Nephron progenitor cell (in vitro differentiated cells): ENCODE data around the gene HCN2.

ENCODE experiments used
- DNase-seq: peaks from one replicate; pipeline ENCODE4 v3.0.0; 2021
- H3K27ac Mint-ChIP-seq: 2 replicates; pipeline ENCODE4 v1.8.0; 2021; ENCODE audit warnings: mild to moderate bottlenecking, moderate library complexity, mixed read lengths
- H3K27me3 Mint-ChIP-seq: 2 replicates; pipeline ENCODE4 v1.8.0; 2021; ENCODE audit warnings: mild to moderate bottlenecking, low read depth, mixed read lengths; ENCODE audit not compliant: poor library complexity
- H3K36me3 Mint-ChIP-seq: 2 replicates; pipeline ENCODE4 v1.8.0; 2021; ENCODE audit warnings: low read depth, mixed read lengths
- H3K4me1 Mint-ChIP-seq: 2 replicates; pipeline ENCODE4 v1.8.0; 2021; ENCODE audit warnings: mixed read lengths
- H3K4me3 Mint-ChIP-seq: 2 replicates; pipeline ENCODE4 v1.8.0; 2021; ENCODE audit warnings: mild to moderate bottlenecking, moderate library complexity, mixed read lengths
- H3K9me3 Mint-ChIP-seq: 2 replicates; pipeline ENCODE4 v1.8.0; 2021; ENCODE audit warnings: mild to moderate bottlenecking, moderate library complexity, mixed read lengths
- TF ChIP-seq, protein P1 (sequence below): fragments of 200-600 bp; sonication (generic); IDR thresholded peaks from 2 replicates; pipeline ENCODE4 v1.5.0; 2021; ENCODE audit warnings: antibody characterized with exemption

HCN2 gene

DNA sequence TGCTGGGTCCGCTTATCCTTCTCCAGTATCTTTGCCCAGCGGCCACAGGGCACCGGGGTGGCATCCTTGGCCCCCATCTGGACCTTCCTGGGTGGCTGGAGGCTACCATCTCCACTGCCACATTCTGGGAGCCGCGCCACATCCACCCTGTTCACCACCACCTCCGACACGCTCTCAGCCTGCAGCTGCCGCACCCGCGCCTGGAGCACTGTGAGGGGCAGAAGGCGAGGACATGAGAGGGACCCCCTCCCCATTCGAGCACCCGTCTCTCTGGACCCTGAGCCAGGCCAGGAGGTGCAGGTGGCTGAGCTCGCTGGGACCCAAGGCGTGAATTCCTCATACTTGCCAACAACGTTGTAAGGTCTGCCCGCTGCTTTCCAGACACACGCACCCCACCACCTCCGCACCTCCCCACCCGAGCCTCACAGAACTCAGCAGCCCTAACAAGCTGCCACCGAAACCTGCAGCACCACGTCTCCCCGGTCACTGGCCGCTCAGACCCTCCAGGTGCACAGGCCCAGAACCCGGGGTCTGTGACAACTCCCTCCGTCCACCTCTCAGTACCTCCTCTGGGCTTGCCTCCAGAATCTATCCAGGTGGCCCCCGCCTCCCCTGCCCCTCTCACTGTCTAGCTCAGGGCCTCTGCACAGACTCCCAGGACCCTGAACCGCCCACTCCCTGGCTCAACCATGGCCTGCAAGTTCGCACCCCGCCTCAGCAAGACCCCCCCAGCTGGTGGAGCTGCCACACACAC, 40.5 kb downstream of the HCN2 start:
- peak overlapping the region; percentile 64 for H3K27ac Mint-ChIP-seq
- TF ChIP-seq, protein P1, sequence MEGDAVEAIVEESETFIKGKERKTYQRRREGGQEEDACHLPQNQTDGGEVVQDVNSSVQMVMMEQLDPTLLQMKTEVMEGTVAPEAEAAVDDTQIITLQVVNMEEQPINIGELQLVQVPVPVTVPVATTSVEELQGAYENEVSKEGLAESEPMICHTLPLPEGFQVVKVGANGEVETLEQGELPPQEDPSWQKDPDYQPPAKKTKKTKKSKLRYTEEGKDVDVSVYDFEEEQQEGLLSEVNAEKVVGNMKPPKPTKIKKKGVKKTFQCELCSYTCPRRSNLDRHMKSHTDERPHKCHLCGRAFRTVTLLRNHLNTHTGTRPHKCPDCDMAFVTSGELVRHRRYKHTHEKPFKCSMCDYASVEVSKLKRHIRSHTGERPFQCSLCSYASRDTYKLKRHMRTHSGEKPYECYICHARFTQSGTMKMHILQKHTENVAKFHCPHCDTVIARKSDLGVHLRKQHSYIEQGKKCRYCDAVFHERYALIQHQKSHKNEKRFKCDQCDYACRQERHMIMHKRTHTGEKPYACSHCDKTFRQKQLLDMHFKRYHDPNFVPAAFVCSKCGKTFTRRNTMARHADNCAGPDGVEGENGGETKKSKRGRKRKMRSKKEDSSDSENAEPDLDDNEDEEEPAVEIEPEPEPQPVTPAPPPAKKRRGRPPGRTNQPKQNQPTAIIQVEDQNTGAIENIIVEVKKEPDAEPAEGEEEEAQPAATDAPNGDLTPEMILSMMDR, result no peak
- no peak for DNase-seq
- no peaks in the 10 kb centered on the region for H3K27me3 Mint-ChIP-seq
- H3K36me3 Mint-ChIP-seq, result peaks cover 35% of the 10 kb centered on the region
- no peak overlapping the region for H3K4me3 Mint-ChIP-seq
- peaks cover 42% of the 10 kb centered on the region for H3K4me1 Mint-ChIP-seq
- H3K9me3 Mint-ChIP-seq, result no peaks in the 10 kb centered on the region

DNA sequence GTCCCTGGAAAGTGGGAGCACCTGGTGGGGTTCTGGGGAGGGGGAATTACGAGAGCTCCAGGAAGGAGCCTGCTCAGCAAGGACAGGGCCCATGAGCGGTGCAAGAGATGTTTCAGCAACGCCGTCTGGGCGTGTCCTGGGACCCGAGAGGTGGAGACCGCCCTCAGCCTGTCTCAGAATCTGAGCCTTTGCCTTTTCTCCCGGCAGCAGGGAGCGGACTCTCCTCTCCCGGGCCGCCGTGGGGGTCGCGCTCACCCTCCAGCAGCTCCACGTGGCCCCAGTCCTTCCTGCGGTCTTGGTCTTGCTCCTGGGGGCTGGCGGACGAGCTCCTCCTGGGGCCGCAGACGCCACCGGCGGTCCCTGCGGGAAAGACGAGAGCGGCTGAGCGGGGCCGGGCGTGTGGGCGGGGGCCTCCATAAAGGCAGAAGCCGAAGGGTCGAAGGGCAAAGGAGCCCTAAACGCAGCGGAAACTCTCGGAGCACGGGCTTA, 42.9 kb downstream of the HCN2 start:
- DNase-seq, result peak; percentile 73
- Mint-ChIP-seq H3K27ac (peak overlapping the region; percentile 99), H3K4me1 (peaks cover 50% of the 10 kb centered on the region), H3K4me3 (peak overlapping the region; percentile 93), H3K27me3 (peaks cover 10% of the 10 kb centered on the region), H3K36me3 (peaks cover 27% of the 10 kb centered on the region), H3K9me3 (peaks cover 4% of the 10 kb centered on the region)
- TF ChIP-seq, protein P1, result no peak

DNA sequence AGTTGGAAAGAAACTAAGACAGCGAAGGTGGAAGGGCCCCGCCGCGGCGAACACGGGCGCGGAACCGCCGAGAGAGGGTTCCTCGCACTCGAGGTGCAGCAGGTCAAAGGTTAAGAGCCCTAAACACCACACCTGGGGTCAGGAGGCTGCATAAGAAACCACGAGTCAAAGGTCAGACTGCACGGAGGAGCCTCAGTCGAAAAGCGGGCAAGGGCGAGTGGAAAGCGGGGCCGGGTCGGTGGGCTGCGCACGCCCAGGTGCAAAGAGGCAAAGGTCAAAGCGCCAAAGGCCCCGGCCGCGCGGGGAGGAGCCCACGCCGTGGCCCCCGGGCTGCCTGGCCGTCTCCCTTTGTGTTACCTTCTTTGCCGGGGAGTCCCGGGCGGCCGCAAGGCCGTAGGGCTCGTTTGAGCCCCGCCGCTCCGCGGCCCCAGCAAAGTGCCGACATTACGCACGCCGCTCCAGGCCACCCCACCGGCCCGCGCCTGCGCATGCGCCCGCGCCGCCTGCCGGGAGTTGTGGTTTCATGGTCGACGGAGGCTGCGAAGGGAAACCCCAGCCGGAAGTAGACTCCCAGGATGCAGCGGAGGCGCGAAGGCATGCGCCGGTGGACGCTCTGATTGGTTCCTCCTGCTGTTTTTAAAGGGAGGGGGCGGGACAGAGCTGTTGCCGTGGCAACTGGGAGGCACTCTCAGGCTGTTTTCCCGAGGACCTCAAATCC, 43.5 kb downstream of the HCN2 start, which contains the start of gene POLRMT:
POLRMT (minus strand) TSS at position 470 of the 718 bp plus-strand sequence; CDS start at position 445, 25 bp downstream.
- H3K27ac Mint-ChIP-seq, result peak within 1 kb of the TSS; percentile 99
- H3K36me3 Mint-ChIP-seq, result peaks cover 24% of the 10 kb centered on the region
- peak; percentile 96 for DNase-seq
- H3K4me3 Mint-ChIP-seq, result peak within 1 kb of the TSS; percentile 93
- peaks cover 16% of the 10 kb centered on the region for H3K27me3 Mint-ChIP-seq
- peaks cover 51% of the 10 kb centered on the region for H3K4me1 Mint-ChIP-seq
- TF ChIP-seq, protein P1, result no peak
- H3K9me3 Mint-ChIP-seq, result peaks cover 4% of the 10 kb centered on the region

DNA sequence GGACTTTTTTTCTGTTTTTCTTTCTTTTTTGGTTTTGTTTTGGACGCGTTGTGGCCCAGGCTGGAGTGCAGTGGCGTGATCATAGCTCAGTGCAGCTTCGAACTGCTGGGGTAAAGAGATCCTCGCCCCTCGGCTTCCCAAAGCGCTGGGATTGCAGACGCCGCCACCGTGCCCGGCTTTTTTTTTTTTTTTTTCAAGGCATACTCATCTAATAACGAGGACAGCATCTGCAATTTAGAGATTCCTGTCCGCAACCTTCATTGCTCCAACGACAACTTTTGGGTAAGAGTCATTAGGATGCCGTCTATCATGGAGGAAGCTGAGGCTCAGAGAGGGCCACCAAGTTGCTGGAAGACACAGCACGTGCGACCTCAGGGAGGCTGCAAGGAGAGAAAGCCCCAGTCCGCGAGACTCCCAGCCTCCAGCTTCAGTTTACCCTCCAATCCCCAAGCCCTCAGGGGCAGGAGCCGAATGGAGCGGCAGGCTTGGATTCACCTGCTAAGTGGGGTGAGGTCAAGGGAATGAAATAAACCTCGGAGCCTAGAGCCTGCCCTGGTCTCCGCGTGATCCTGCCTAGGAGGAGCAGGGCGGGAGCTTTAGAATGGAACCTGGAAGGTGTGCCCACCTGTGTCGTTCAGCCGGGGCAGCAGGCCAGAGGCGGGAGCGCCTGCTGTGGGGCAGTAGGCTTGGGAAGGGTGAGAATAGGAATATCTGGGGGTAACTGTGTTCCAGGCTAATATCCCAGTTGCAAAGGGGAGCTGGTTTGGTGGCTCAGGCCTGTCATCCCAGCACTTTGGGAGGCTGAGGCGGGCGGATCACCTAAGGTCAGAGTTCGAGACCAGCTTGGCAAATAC, 44.3 kb downstream of the HCN2 start:
- Mint-ChIP-seq H3K36me3 (peaks cover 16% of the 10 kb centered on the region), H3K4me1 (peaks cover 43% of the 10 kb centered on the region), H3K27ac (peak overlapping the region; percentile 49), H3K27me3 (peaks cover 24% of the 10 kb centered on the region), H3K9me3 (peaks cover 4% of the 10 kb centered on the region), H3K4me3 (peak overlapping the region; percentile 93)
- DNase-seq, result no peak
- TF ChIP-seq, protein P1, result no peak

DNA sequence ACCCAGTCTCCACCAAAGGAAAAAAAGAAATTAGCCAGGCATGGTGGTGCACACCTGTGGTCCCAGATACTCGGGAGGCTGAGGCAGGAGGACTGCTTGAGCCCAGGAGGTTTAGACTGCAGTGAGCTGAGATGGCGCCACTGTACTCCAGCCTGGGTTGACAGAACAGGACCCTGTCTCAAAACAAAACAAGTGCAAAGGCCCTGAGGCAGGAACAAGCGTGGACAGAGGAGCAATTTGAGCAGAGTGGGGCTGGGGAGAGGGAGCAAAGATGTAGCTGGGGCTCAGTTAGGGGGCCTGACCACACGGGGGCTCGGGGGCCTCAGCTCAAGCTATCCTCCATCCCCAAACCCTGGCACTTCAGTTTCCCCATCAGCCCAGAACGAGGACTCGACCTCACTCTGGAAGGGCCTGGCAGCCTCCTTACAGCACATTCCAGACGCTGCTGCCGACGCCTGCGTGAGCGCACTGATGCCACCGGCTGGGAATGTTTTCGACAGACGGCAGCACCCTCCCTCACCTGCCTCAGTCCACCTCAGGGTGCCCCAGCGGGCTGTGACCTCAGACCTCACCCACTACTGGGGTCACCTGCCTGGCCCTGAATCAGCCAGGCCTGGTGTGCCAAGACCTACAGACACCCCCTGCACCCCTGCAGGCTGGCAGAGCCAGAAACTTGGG, 45.4 kb downstream of the HCN2 start:
- peaks cover 10% of the 10 kb centered on the region for H3K36me3 Mint-ChIP-seq
- H3K27me3 Mint-ChIP-seq, result peaks cover 30% of the 10 kb centered on the region
- H3K4me1 Mint-ChIP-seq, result peaks cover 43% of the 10 kb centered on the region
- peak overlapping the region; percentile 54 for H3K4me3 Mint-ChIP-seq
- H3K9me3 Mint-ChIP-seq, result peaks cover 4% of the 10 kb centered on the region
- no peak overlapping the region for H3K27ac Mint-ChIP-seq
- DNase-seq, result no peak
- TF ChIP-seq, protein P1, result no peak
